Progenitor cell of endocrine pancreas (in vitro differentiated cells): ENCODE measurements around the gene DAPP1. TPM values are rescaled to one million over a fixed set of nuclear protein-coding genes. Genes with fewer than 3 reads are reported as not detected.

Experiments
- DNase-seq: peaks from one replicate; pipeline ENCODE4 v3.0.0; 2021; ENCODE audit warnings: low spot score; ENCODE audit not compliant: unreplicated experiment
- H3K27ac Mint-ChIP-seq: 2 replicates; pipeline ENCODE4 v1.8.0; 2021; ENCODE audit warnings: mild to moderate bottlenecking, moderate library complexity, mixed read lengths
- H3K27me3 Mint-ChIP-seq: 2 replicates; pipeline ENCODE4 v1.8.0; 2021; ENCODE audit warnings: mixed read lengths
- H3K36me3 Mint-ChIP-seq: 2 replicates; pipeline ENCODE4 v1.8.0; 2022; ENCODE audit warnings: mixed read lengths; ENCODE audit not compliant: insufficient read depth
- H3K4me1 Mint-ChIP-seq: 2 replicates; pipeline ENCODE4 v1.8.0; 2021; ENCODE audit warnings: low read depth, mixed read lengths
- H3K4me3 Mint-ChIP-seq: 2 replicates; pipeline ENCODE4 v1.8.0; 2021; ENCODE audit warnings: low read depth, mild to moderate bottlenecking, moderate library complexity, mixed read lengths
- H3K9me3 Mint-ChIP-seq: 2 replicates; pipeline ENCODE4 v1.8.0; 2021; ENCODE audit warnings: low read depth, mixed read lengths
- CTCF ChIP-seq: fragments of 200-600 bp; sonication (generic); IDR thresholded peaks from one replicate; pipeline ENCODE4 v1.5.0; 2021; ENCODE audit warnings: antibody characterized with exemption, mild to moderate bottlenecking; ENCODE audit not compliant: unreplicated experiment
- total RNA-seq: library from RNA; stranded (reverse); gene quantifications from 2 replicates; pipeline ENCODE4 v1.2.1, GENCODE V29; 2021

The DAPP1 gene
- total RNA-seq, 1 donor from 2014 or later: 0.12 TPM

GRCh38 chr4:99868126-99868596, 51.5 kb downstream of the DAPP1 start:
- Mint-ChIP-seq H3K36me3 (no peaks in the 10 kb centered on the region), H3K27me3 (no peaks in the 10 kb centered on the region), H3K4me3 (no peak overlapping the region), H3K4me1 (no peaks in the 10 kb centered on the region), H3K9me3 (no peaks in the 10 kb centered on the region), H3K27ac (no peak overlapping the region)
- DNase-seq: no peak
- no peak for TF ChIP-seq CTCF

DNA sequence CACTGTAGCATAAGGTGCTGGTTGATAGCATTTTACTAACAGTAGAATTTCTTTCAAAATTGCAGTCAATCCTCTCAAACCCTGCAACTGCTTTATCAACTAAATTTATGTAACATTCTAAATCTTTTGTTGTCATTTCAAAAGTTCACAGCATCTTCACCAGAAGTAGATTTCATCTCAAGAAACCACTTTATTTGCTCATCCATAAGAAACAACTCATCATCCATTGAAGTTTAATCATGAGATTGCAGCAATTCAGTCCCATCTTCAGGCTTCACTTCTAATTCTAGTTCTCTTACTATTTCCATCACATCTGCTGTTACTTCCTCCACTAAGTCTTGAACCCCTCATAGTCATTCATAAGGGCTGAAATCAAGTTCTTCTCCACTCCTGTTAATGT, 55.9 kb downstream of the DAPP1 start:
- Mint-ChIP-seq H3K27ac (no peak overlapping the region), H3K27me3 (no peaks in the 10 kb centered on the region), H3K36me3 (no peaks in the 10 kb centered on the region), H3K9me3 (no peaks in the 10 kb centered on the region), H3K4me1 (no peaks in the 10 kb centered on the region), H3K4me3 (no peak overlapping the region)
- no peak for TF ChIP-seq CTCF
- no peak for DNase-seq

GRCh38 chr4:99875071-99875470, 58.4 kb downstream of the DAPP1 start:
- Mint-ChIP-seq H3K36me3 (peaks cover 2% of the 10 kb centered on the region), H3K4me3 (no peak overlapping the region), H3K9me3 (no peaks in the 10 kb centered on the region), H3K27me3 (no peaks in the 10 kb centered on the region), H3K27ac (no peak overlapping the region), H3K4me1 (no peaks in the 10 kb centered on the region)
- no peak for TF ChIP-seq CTCF
- no peak for DNase-seq

DNA sequence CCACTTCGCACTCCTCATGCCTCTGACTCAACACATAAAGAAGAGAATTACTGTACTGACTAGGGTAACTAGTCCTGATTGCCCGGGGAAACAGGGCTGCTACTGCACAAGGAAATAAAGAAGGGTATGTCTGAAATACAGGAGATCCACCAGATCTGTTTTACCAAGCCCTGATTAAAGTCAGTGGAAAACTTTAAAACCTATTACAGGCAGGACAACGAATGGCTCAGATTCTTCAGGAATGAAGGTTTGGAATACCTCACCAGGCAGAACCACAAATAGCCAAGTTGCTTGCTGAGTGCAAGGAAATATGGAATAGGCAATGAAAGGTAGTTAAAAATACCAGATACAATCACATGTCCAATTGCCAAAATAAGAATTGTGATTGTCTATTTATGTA, 60.3 kb downstream of the DAPP1 start:
- Mint-ChIP-seq H3K4me3 (no peak overlapping the region), H3K27ac (no peak overlapping the region), H3K27me3 (no peaks in the 10 kb centered on the region), H3K4me1 (no peaks in the 10 kb centered on the region), H3K9me3 (no peaks in the 10 kb centered on the region), H3K36me3 (peaks cover 2% of the 10 kb centered on the region)
- DNase-seq: no peak
- no peak for TF ChIP-seq CTCF

DNA sequence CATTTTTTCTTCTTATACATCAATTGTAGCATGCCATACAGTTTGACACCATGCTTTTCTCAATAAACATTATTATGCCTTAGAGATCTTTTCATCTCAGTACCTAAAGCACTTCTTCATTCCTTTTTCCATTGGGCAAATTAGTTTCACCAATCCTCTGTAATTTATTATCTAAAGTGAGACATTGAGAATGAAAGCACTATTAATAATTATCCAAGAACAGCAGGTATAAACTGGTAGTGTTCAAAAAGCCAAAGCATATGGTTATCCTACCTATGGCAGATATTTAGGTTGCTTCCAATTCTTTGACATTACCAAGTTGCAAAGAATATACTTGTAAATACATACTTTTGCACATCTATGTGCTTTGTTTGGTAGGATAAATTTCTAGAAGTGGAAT, 62.0 kb downstream of the DAPP1 start:
- no peaks in the 10 kb centered on the region for H3K27me3 Mint-ChIP-seq
- DNase-seq: no peak
- no peaks in the 10 kb centered on the region for H3K9me3 Mint-ChIP-seq
- H3K4me3 Mint-ChIP-seq: no peak overlapping the region
- H3K4me1 Mint-ChIP-seq: no peaks in the 10 kb centered on the region
- H3K27ac Mint-ChIP-seq: no peak overlapping the region
- H3K36me3 Mint-ChIP-seq: peaks cover 2% of the 10 kb centered on the region
- TF ChIP-seq CTCF: no peak
